Suprapubic skin (tissue), 4 donors: ENCODE measurements around the gene TMEM131L. TPM values are rescaled to one million over a fixed set of nuclear protein-coding genes. Genes with fewer than 3 reads are reported as not detected.
"Not testable (repeated sequence)": the region's sequence is repeated elsewhere in the genome, so short reads cannot be mapped to it uniquely, and the experiment has no call there.

Experiments
- DNase-seq, 2 donors: peaks; one replicate each; pipeline ENCODE4 v3.0.0-alpha.2; 2019; ENCODE audit warnings: low spot score in 2 of 2
- H3K27ac ChIP-seq: fragments of 200-600 bp; sonication (generic); one replicate; pipeline ENCODE4 v1.5.1; 2019
- H3K27me3 ChIP-seq: fragments of 200-600 bp; sonication (generic); one replicate; pipeline ENCODE4 v1.5.1; 2019
- H3K36me3 ChIP-seq: fragments of 200-600 bp; sonication (generic); one replicate; pipeline ENCODE4 v1.5.1; 2019
- H3K4me1 ChIP-seq: fragments of 200-600 bp; sonication (generic); one replicate; pipeline ENCODE4 v1.5.1; 2019
- H3K4me3 ChIP-seq: fragments of 200-600 bp; sonication (generic); one replicate; pipeline ENCODE4 v1.5.1; 2019; ENCODE audit warnings: mild to moderate bottlenecking
- H3K9me3 ChIP-seq: fragments of 200-600 bp; sonication (generic); one replicate; pipeline ENCODE4 v1.5.1; 2019
- CTCF ChIP-seq, 2 donors: fragments of 200-600 bp in 1 of 2; fragments of 450-650 bp in 1 of 2; sonication (generic) in 1 of 2; IDR thresholded peaks; one replicate each; pipeline ENCODE4 v1.5.1; 2016 to 2019; ENCODE audit warnings: antibody characterized with exemption in 2 of 2, mild to moderate bottlenecking in 1 of 2, moderate library complexity in 1 of 2
- EP300 ChIP-seq: sonication (generic); formaldehyde crosslinking; IDR thresholded peaks from one replicate; pipeline ENCODE4 v1.6.1; 2017; ENCODE audit warnings: antibody characterized with exemption
- POLR2A ChIP-seq, 2 donors: fragments of 450-650 bp; IDR thresholded peaks; one replicate each; pipeline ENCODE4 v1.6.1; 2017; ENCODE audit warnings: antibody characterized with exemption in 2 of 2, mild to moderate bottlenecking in 2 of 2, moderate library complexity in 2 of 2
- POLR2AphosphoS5 ChIP-seq, 3 donors: sonication (generic); formaldehyde crosslinking; IDR thresholded peaks; one replicate each; pipeline ENCODE4 v1.6.1; 2017; ENCODE audit warnings: antibody characterized with exemption in 3 of 3
- WGBS: methylation state at CpG from one replicate; pipeline ENCODE4 v1.1.5; 2018; 5-methylcytosine and 5-hydroxymethylcytosine counted together
- total RNA-seq, 4 donors: library from RNA; depleted of rRNA; stranded (reverse); fragments of >200 nt; gene quantifications; one replicate each; pipeline ENCODE4 v1.1.0, GENCODE V29; 2016

The TMEM131L gene
- total RNA-seq, 4 donors from 2014 or later: 13.5 to 25.0 (median 17.2) TPM

GRCh38 chr4:153543351-153543750, 77.2 kb downstream of the TMEM131L start:
- Histone ChIP-seq H3K9me3 (no peaks in the 10 kb centered on the region), H3K36me3 (no peaks in the 10 kb centered on the region), H3K27me3 (no peaks in the 10 kb centered on the region), H3K4me1 (peaks cover 7% of the 10 kb centered on the region), H3K27ac (no peak overlapping the region), H3K4me3 (no peak overlapping the region)
- no peak for DNase-seq
- TF ChIP-seq CTCF (IDR thresholded peaks at IDR 0.05) (no peak), POLR2AphosphoS5 (IDR thresholded peaks at IDR 0.05) (no peak)
- 78% methylated on average over 6 of the region's 6 CpGs for WGBS

- no peak for DNase-seq
Observed at GRCh38 chr4:153545822-153546221, 79.7 kb downstream of the TMEM131L start.

GRCh38 chr4:153546280-153546679, 80.1 kb downstream of the TMEM131L start:
- TF ChIP-seq CTCF (IDR thresholded peaks at IDR 0.05): no peak
- no peak for TF ChIP-seq POLR2AphosphoS5 (IDR thresholded peaks at IDR 0.05)
- Histone ChIP-seq H3K4me1 (no peaks in the 10 kb centered on the region), H3K4me3 (no peak overlapping the region), H3K27ac (no peak overlapping the region), H3K36me3 (peaks cover 4% of the 10 kb centered on the region), H3K9me3 (no peaks in the 10 kb centered on the region), H3K27me3 (no peaks in the 10 kb centered on the region)
- no peak for DNase-seq
- WGBS: 84% methylated on average over 3 of the region's 3 CpGs

More at GRCh38 chr4:153545822-153546221, 79.7 kb downstream of the TMEM131L start:
- Histone ChIP-seq H3K9me3 (no peaks in the 10 kb centered on the region), H3K4me3 (no peak overlapping the region), H3K36me3 (no peaks in the 10 kb centered on the region), H3K4me1 (no peaks in the 10 kb centered on the region), H3K27me3 (no peaks in the 10 kb centered on the region), H3K27ac (no peak overlapping the region)
- WGBS: 84% methylated on average over 8 of the region's 8 CpGs
- TF ChIP-seq EP300 (no peak), POLR2A (IDR thresholded peaks at IDR 0.05) (no peak), CTCF (IDR thresholded peaks at IDR 0.05) (no peak), POLR2AphosphoS5 (IDR thresholded peaks at IDR 0.05) (no peak)

GRCh38 chr4:153547520-153547919, 81.4 kb downstream of the TMEM131L start:
- DNase-seq: no peak
- H3K27ac ChIP-seq: no peak overlapping the region
- peaks cover 5% of the 10 kb centered on the region for H3K36me3 ChIP-seq
- H3K27me3 ChIP-seq: no peaks in the 10 kb centered on the region
- H3K4me1 ChIP-seq: no peaks in the 10 kb centered on the region
- no peak overlapping the region for H3K4me3 ChIP-seq
- no peaks in the 10 kb centered on the region for H3K9me3 ChIP-seq
- 87% methylated on average over 5 of the region's 5 CpGs for WGBS
- no peak for TF ChIP-seq CTCF (IDR thresholded peaks at IDR 0.05)
- no peak for TF ChIP-seq POLR2AphosphoS5 (IDR thresholded peaks at IDR 0.05)
- no peak for TF ChIP-seq EP300
- no peak for TF ChIP-seq POLR2A (IDR thresholded peaks at IDR 0.05)

GRCh38 chr4:153548907-153549306, 82.7 kb downstream of the TMEM131L start:
- DNase-seq, H3K36me3 ChIP-seq, H3K4me3 ChIP-seq, H3K27me3 ChIP-seq, H3K9me3 ChIP-seq, H3K27ac ChIP-seq, H3K4me1 ChIP-seq: not testable (repeated sequence)
- 95% methylated on average over 3 of the region's 3 CpGs for WGBS

GRCh38 chr4:153549405-153549804, 83.2 kb downstream of the TMEM131L start:
- DNase-seq: no peak
- no peaks in the 10 kb centered on the region for H3K9me3 ChIP-seq
- TF ChIP-seq POLR2A (IDR thresholded peaks at IDR 0.05) (no peak), CTCF (IDR thresholded peaks at IDR 0.05) (no peak), POLR2AphosphoS5 (IDR thresholded peaks at IDR 0.05) (no peak), EP300 (no peak)
- peaks cover 5% of the 10 kb centered on the region for H3K36me3 ChIP-seq
- H3K27me3 ChIP-seq: no peaks in the 10 kb centered on the region
- 89% methylated on average over 1 of the region's 1 CpG for WGBS
- no peak overlapping the region for H3K4me3 ChIP-seq
- H3K27ac ChIP-seq: no peak overlapping the region
- no peaks in the 10 kb centered on the region for H3K4me1 ChIP-seq
